ENCODE measurements around the gene ZNF544.

Gene ZNF544

GRCh38 chr19:58203814-58204475, 24.8 kb upstream of the ZNF544 start:
- no peaks in the 10 kb centered on the region for H3K4me1 ChIP-seq (ENCODE audit: insufficient read depth, low read length, severe bottlenecking)
- H3K4me2 ChIP-seq (ENCODE audit: low read length): no peak overlapping the region
- H3K27ac ChIP-seq (ENCODE audit: low read depth, low read length, poor library complexity, severe bottlenecking): no peak overlapping the region
- H3K9me2 ChIP-seq (ENCODE audit: low read depth, low read length): no peaks in the 10 kb centered on the region
- no peak overlapping the region for H3K9ac ChIP-seq (ENCODE audit: low read length)
- TF ChIP-seq, protein P1, sequence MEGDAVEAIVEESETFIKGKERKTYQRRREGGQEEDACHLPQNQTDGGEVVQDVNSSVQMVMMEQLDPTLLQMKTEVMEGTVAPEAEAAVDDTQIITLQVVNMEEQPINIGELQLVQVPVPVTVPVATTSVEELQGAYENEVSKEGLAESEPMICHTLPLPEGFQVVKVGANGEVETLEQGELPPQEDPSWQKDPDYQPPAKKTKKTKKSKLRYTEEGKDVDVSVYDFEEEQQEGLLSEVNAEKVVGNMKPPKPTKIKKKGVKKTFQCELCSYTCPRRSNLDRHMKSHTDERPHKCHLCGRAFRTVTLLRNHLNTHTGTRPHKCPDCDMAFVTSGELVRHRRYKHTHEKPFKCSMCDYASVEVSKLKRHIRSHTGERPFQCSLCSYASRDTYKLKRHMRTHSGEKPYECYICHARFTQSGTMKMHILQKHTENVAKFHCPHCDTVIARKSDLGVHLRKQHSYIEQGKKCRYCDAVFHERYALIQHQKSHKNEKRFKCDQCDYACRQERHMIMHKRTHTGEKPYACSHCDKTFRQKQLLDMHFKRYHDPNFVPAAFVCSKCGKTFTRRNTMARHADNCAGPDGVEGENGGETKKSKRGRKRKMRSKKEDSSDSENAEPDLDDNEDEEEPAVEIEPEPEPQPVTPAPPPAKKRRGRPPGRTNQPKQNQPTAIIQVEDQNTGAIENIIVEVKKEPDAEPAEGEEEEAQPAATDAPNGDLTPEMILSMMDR (IDR thresholded peaks at IDR 0.05; ENCODE audit: low read length): no peak
- TF ChIP-seq EZH2 (IDR thresholded peaks at IDR 0.05; ENCODE audit: borderline replicate concordance, low read length): no peak
- H4K20me1 ChIP-seq (ENCODE audit: insufficient read depth, low read length): no peaks in the 10 kb centered on the region
- H3F3A ChIP-seq (ENCODE audit: insufficient read depth, low read length): no peaks in the 10 kb centered on the region
- H3K9me3 ChIP-seq (ENCODE audit: low read length): peaks cover 61% of the 10 kb centered on the region
- H3K79me2 ChIP-seq (ENCODE audit: insufficient read depth, low read length): no peaks in the 10 kb centered on the region
- H3K4me3 ChIP-seq (ENCODE audit: low read depth, low read length, poor library complexity, severe bottlenecking): no peak overlapping the region
- no peak overlapping the region for H2AFZ ChIP-seq (ENCODE audit: low read length)
- H3K36me3 ChIP-seq (ENCODE audit: insufficient read depth, low read length): peaks cover 100% of the 10 kb centered on the region
- H3K27me3 ChIP-seq (ENCODE audit: insufficient read depth, low read length): no peaks in the 10 kb centered on the region

DNA sequence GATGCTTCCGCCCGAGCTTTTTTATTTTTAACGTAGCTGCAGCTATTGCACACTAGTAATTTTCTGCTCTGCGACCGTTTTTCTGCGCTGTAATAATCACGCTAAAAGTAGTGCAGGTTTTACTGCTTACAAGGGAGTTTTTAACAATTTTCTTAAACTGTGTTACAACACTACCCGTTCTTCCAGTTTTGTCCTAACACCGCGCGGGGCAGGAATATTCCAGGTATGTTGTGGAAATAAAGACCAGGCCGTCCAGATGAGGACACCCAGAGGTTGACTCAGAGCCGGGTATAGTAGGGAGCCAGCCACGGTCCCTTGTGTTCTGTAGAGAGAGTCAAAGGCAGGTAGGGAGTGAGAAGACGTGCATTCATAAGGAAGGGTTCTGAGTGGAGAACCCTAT, 24.1 kb upstream of the ZNF544 start:
- Histone ChIP-seq H3K36me3 (ENCODE audit: insufficient read depth, low read length) (peaks cover 100% of the 10 kb centered on the region), H3K4me3 (ENCODE audit: low read depth, low read length, poor library complexity, severe bottlenecking) (no peak overlapping the region), H3K9me3 (ENCODE audit: low read length) (peaks cover 61% of the 10 kb centered on the region)

DNA sequence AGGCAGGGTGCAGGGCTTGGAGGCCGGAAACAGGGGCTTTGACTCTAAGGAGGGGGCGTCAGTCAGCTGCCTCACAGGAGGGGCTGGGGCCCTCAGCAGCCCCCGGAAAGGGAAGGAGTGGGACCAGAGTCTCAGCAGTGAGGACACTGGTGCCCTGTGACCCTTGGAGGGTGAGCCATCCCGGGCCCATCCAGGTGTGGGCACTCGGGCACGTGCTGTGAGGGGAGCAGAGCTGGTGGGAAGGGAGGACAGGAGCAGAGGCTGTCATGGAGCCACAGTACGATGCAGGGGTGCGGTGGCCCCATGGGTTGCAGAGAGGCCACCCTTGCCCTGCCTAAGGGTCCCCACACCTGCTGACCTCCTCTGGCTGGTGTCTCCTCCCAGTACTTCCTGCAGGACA, 19.1 kb upstream of the ZNF544 start:
- Histone ChIP-seq H4K20me1 (ENCODE audit: insufficient read depth, low read length) (no peaks in the 10 kb centered on the region), H3K4me3 (ENCODE audit: low read depth, low read length, poor library complexity, severe bottlenecking) (no peak overlapping the region), H3K4me2 (ENCODE audit: low read length) (no peak overlapping the region), H3F3A (ENCODE audit: insufficient read depth, low read length) (no peaks in the 10 kb centered on the region), H3K9me3 (ENCODE audit: low read length) (peaks cover 68% of the 10 kb centered on the region), H3K27ac (ENCODE audit: low read depth, low read length, poor library complexity, severe bottlenecking) (no peak overlapping the region), H3K79me2 (ENCODE audit: insufficient read depth, low read length) (no peaks in the 10 kb centered on the region), H3K4me1 (ENCODE audit: insufficient read depth, low read length, severe bottlenecking) (no peaks in the 10 kb centered on the region), H3K36me3 (ENCODE audit: insufficient read depth, low read length) (peaks cover 99% of the 10 kb centered on the region), H3K9ac (ENCODE audit: low read length) (no peak overlapping the region), H2AFZ (ENCODE audit: low read length) (no peak overlapping the region), H3K27me3 (ENCODE audit: insufficient read depth, low read length) (no peaks in the 10 kb centered on the region), H3K9me2 (ENCODE audit: low read depth, low read length) (no peaks in the 10 kb centered on the region)
- TF ChIP-seq EZH2 (IDR thresholded peaks at IDR 0.05; ENCODE audit: borderline replicate concordance, low read length): no peak
- TF ChIP-seq, protein P1 (IDR thresholded peaks at IDR 0.05; ENCODE audit: low read length): no peak

More for the DNA sequence above, 24.1 kb upstream of the ZNF544 start:
- no peaks in the 10 kb centered on the region for H3K79me2 ChIP-seq (ENCODE audit: insufficient read depth, low read length)
- no peaks in the 10 kb centered on the region for H3K27me3 ChIP-seq (ENCODE audit: insufficient read depth, low read length)
- no peak overlapping the region for H3K9ac ChIP-seq (ENCODE audit: low read length)
- no peaks in the 10 kb centered on the region for H4K20me1 ChIP-seq (ENCODE audit: insufficient read depth, low read length)
- no peaks in the 10 kb centered on the region for H3K9me2 ChIP-seq (ENCODE audit: low read depth, low read length)
- H3K4me1 ChIP-seq (ENCODE audit: insufficient read depth, low read length, severe bottlenecking): no peaks in the 10 kb centered on the region
- no peaks in the 10 kb centered on the region for H3F3A ChIP-seq (ENCODE audit: insufficient read depth, low read length)
- H2AFZ ChIP-seq (ENCODE audit: low read length): no peak overlapping the region
- TF ChIP-seq EZH2 (IDR thresholded peaks at IDR 0.05; ENCODE audit: borderline replicate concordance, low read length): no peak
- TF ChIP-seq, protein P1 (IDR thresholded peaks at IDR 0.05; ENCODE audit: low read length): no peak
- H3K27ac ChIP-seq (ENCODE audit: low read depth, low read length, poor library complexity, severe bottlenecking): no peak overlapping the region
- H3K4me2 ChIP-seq (ENCODE audit: low read length): no peak overlapping the region
